ENCODE measurements around the gene DDT.
"Not testable (repeated sequence)": the region's sequence is repeated elsewhere in the genome, so short reads cannot be mapped to it uniquely, and the experiment has no call there.

The DDT gene

DNA sequence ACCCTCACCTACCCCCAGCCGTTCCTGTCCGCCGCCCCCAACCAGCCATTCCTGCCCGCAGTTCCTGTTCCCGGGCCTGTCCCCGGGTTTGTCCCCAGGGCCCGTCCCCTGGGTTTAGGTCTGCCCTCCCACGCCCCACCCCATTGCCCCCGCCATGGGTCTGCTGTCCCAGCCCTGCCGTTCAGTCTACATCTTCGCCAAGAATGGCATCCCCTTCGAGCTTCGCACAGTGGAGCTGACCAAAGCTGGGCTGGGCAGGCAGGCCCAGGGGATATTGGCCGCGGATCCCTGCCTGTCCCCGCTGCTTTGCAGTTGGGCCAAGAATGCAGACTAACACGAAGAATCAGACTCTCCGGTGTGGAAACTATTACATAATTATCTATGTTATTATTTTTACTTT lies 24.5 kb downstream of the DDT start:
- not testable (repeated sequence) for H3K27ac ChIP-seq; H3K4me1 ChIP-seq (ENCODE audit: control insufficient read depth in 1 of 2, insufficient read depth in 1 of 2, low read depth in 1 of 2, low read length in 1 of 2); H3K27me3 ChIP-seq; H3K9me3 ChIP-seq; H3K4me3 ChIP-seq (ENCODE audit: low read depth in 1 of 2, low read length in 1 of 2); H3K36me3 ChIP-seq

DNA sequence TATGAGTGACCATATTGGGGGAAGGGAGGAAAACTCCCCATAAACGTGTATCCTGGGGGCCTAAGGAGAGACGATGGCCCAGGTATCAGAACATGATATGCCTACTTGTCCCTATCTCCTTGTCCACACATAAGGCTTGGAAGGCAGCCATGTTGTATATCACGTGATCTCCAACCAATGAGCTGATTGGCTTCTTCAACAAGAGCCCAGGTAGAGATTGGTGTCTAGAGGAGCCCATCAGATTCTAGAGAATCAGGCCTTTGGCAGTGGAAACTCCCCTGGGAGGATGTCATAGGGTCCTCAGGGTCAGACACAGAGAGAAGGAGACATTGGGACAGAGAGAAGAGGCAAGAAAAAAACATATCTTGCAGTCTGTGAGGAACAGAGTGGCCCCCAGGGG lies 26.9 kb downstream of the DDT start:
- H3K4me3 ChIP-seq (ENCODE audit: low read depth in 1 of 2, low read length in 1 of 2); H3K27me3 ChIP-seq; H3K36me3 ChIP-seq; H3K4me1 ChIP-seq (ENCODE audit: control insufficient read depth in 1 of 2, insufficient read depth in 1 of 2, low read depth in 1 of 2, low read length in 1 of 2); H3K9me3 ChIP-seq; H3K27ac ChIP-seq: not testable (repeated sequence)

DNA sequence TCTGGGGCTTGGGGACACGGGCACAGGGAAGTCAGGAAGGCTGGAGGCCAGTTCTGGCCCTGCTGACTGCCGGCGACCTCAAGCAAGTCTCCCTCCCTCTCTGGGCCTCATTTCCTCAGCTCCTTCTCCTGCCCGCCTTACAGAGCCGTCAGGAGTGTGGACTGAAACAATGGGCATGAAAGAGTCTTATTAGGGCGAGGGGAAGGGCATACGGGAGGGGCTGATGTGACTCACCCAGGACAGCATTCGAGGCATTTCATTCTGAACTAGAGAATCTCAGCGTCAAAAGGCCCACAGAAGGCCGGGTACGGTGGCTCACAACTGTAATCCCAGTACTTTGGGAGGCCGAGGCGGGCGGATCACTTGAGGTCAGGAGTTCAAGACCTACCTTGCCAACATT lies 34.1 kb downstream of the DDT start:
- H3K36me3 ChIP-seq; H3K4me3 ChIP-seq (ENCODE audit: low read depth in 1 of 2, low read length in 1 of 2); H3K27me3 ChIP-seq; H3K9me3 ChIP-seq; H3K27ac ChIP-seq; H3K4me1 ChIP-seq (ENCODE audit: control insufficient read depth in 1 of 2, insufficient read depth in 1 of 2, low read depth in 1 of 2, low read length in 1 of 2): not testable (repeated sequence)

DNA sequence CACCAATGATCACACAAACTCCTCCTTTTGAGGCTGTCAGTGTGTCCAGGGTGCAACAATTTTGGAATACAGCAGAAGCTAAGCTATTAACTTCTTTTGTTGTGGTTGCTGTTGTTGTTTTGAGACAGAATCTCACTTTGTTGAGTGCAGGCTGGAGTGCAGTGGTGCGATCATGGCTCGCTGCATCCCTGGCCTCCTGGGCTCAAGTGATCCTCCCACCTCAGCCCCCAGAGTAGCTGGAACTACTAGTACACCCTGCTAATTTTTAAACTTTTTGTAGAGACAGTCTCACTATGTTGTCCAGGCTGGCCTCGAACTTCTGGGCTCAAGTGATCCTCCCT lies 35.3 kb downstream of the DDT start:
- Histone ChIP-seq H3K27ac (no peak overlapping the region), H3K36me3 (no peaks in the 10 kb centered on the region), H3K27me3 (no peaks in the 10 kb centered on the region), H3K9me3 (no peaks in the 10 kb centered on the region), H3K4me1 (ENCODE audit: control insufficient read depth in 1 of 2, insufficient read depth in 1 of 2, low read depth in 1 of 2, low read length in 1 of 2) (no peaks in the 10 kb centered on the region), H3K4me3 (ENCODE audit: low read depth in 1 of 2, low read length in 1 of 2) (no peak overlapping the region)
- TF ChIP-seq, protein P1, sequence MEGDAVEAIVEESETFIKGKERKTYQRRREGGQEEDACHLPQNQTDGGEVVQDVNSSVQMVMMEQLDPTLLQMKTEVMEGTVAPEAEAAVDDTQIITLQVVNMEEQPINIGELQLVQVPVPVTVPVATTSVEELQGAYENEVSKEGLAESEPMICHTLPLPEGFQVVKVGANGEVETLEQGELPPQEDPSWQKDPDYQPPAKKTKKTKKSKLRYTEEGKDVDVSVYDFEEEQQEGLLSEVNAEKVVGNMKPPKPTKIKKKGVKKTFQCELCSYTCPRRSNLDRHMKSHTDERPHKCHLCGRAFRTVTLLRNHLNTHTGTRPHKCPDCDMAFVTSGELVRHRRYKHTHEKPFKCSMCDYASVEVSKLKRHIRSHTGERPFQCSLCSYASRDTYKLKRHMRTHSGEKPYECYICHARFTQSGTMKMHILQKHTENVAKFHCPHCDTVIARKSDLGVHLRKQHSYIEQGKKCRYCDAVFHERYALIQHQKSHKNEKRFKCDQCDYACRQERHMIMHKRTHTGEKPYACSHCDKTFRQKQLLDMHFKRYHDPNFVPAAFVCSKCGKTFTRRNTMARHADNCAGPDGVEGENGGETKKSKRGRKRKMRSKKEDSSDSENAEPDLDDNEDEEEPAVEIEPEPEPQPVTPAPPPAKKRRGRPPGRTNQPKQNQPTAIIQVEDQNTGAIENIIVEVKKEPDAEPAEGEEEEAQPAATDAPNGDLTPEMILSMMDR (IDR thresholded peaks at IDR 0.05) = no peak

DNA sequence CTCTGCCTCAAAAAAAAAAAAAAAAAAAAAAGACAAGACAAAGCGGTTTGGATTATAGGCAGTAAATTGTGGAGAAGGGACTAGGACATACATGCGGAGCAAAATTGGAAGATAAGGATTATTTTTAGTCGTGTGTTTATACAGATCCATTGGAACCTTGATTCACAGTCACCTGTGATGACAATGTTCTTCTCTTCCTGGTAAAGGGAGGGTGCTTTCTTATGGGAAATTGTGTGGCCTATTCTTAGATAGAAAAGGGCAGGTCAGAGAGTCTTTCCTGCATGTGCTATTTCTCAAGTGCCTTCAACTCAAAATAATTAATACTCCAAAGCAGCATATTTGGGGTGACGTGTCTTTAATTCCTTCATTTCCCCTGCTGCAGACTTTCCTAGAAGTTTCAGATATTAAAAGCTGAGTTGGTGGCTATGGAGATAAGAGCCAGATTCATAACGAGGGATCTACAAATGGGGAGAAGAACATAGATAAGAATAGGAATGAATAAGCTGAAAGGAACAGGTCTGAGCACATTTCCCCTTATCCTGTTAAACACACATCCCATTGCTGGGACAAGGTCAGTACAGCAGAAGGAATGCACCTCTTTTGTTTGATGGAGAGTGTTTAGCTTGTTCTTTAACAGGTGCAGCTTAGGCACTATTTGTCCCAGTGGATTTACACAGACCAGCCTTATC lies 35.8 kb downstream of the DDT start:
- H3K27ac ChIP-seq = no peak overlapping the region
- H3K9me3 ChIP-seq = no peaks in the 10 kb centered on the region
- H3K27me3 ChIP-seq = no peaks in the 10 kb centered on the region
- TF ChIP-seq, protein P1 (IDR thresholded peaks at IDR 0.05) = no peak
- no peak overlapping the region for H3K4me3 ChIP-seq (ENCODE audit: low read depth in 1 of 2, low read length in 1 of 2)
- no peaks in the 10 kb centered on the region for H3K4me1 ChIP-seq (ENCODE audit: control insufficient read depth in 1 of 2, insufficient read depth in 1 of 2, low read depth in 1 of 2, low read length in 1 of 2)
- H3K36me3 ChIP-seq = no peaks in the 10 kb centered on the region

DNA sequence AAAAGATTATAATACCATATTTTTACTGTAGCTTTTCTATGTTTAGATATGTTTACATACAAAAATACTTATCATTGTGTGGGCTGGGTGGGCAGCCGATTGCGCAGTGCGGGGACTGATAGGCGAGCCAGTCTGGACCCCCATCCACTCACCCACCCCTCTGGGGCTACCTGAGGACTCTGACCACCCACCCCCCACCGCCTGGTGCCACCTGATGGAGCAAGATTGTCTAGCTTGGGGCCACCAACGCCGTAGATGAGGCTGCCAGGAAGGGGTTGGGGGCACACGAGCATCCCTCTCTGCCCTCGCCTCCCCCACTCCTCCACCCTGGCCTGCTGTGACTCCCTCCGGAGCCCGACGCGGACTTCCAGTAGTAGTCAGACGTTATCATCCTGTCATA lies 47.7 kb downstream of the DDT start:
- TF ChIP-seq, protein P1 (IDR thresholded peaks at IDR 0.05) = no peak
- Histone ChIP-seq H3K9me3 (no peaks in the 10 kb centered on the region), H3K36me3 (peaks cover 34% of the 10 kb centered on the region), H3K27ac (no peak overlapping the region), H3K4me3 (ENCODE audit: low read depth in 1 of 2, low read length in 1 of 2) (no peak overlapping the region), H3K27me3 (no peaks in the 10 kb centered on the region), H3K4me1 (ENCODE audit: control insufficient read depth in 1 of 2, insufficient read depth in 1 of 2, low read depth in 1 of 2, low read length in 1 of 2) (peaks cover 0 to 6% of the 10 kb centered on the region in 2 experiments)

DNA sequence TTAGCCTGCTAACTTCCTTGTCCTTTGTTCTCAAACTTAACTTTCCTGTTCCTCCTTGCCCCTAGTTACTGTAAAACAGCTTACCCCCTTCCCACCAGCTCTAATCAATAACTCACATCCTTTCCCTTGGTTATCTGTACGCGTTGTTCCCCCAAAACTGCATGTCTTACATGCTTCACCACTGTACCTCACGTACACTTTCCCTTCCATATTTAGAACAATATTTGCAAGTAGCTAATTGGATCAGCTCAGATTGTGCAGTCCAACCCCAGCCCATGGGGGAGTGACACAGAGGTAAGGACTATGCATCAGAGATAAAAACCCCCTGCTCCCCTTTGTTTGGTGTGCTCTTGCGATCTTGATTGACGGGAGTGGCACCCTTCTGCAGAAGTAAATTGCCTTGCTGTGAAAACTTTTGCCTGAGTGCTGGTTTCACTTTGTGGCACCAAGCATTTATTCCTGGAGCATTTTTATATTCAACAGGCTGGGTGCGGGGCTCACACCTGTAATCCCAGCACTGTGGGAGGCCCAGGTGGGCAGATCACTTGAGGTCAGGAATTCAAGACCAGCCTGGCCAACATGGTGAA lies 49.1 kb downstream of the DDT start:
- TF ChIP-seq, protein P1 (IDR thresholded peaks at IDR 0.05) = no peak
- Histone ChIP-seq H3K27me3 (no peaks in the 10 kb centered on the region), H3K4me3 (ENCODE audit: low read depth in 1 of 2, low read length in 1 of 2) (no peak overlapping the region), H3K27ac (no peak overlapping the region), H3K36me3 (peaks cover 38% of the 10 kb centered on the region), H3K9me3 (no peaks in the 10 kb centered on the region), H3K4me1 (ENCODE audit: control insufficient read depth in 1 of 2, insufficient read depth in 1 of 2, low read depth in 1 of 2, low read length in 1 of 2) (peaks cover 0 to 6% of the 10 kb centered on the region in 2 experiments)
